ENCODE data around the gene F10.

The F10 gene

GRCh38 chr13:113117911-113118260 lies 4.7 kb upstream of the F10 start:
- DNase-seq = no peak

GRCh38 chr13:113118261-113119021 lies 4.2 kb upstream of the F10 start:
- no peak for DNase-seq

GRCh38 chr13:113119166-113119821 lies 3.3 kb upstream of the F10 start:
- no peak for DNase-seq

- DNase-seq = no peak
These were observed 2.8 kb upstream of the F10 start for GRCh38 chr13:113119822-113120189.

GRCh38 chr13:113120300-113121182 lies 2.1 kb upstream of the F10 start:
- no peak for DNase-seq

- DNase-seq = no peak
These were observed 1.2 kb upstream of the F10 start for GRCh38 chr13:113121183-113121927.

- DNase-seq = no peak
These were observed 599 bp upstream of the F10 start for GRCh38 chr13:113121928-113122471.

- no peak for DNase-seq
These were observed 915 bp downstream of the F10 start for GRCh38 chr13:113123226-113124201.

- no peak for DNase-seq
These were observed 1.8 kb downstream of the F10 start for GRCh38 chr13:113124211-113124970.

GRCh38 chr13:113125506-113126264 lies 3.1 kb downstream of the F10 start:
- DNase-seq = no peak

GRCh38 chr13:113126265-113127150 lies 3.9 kb downstream of the F10 start:
- no peak for DNase-seq

GRCh38 chr13:113129480-113129879 lies 6.9 kb downstream of the F10 start:
- DNase-seq = no peak

- DNase-seq = no peak
These were observed 7.5 kb downstream of the F10 start for GRCh38 chr13:113129921-113130750.

GRCh38 chr13:113135281-113135760 lies 12.7 kb downstream of the F10 start:
- DNase-seq = no peak

- no peak for DNase-seq
These were observed 15.2 kb downstream of the F10 start for GRCh38 chr13:113137691-113138298.

GRCh38 chr13:113138792-113139551 lies 16.4 kb downstream of the F10 start:
- DNase-seq = no peak

Data from bone marrow (tissue), 2 donors.